Erythroblast (primary cell): ENCODE measurements around the gene EPN2.

ENCODE experiments used
- GATA1 ChIP-seq: IDR thresholded peaks from 2 replicates; pipeline ENCODE4 v1.6.1; 2011; ENCODE audit warnings: low read depth, mild to moderate bottlenecking, control low read depth, low read length, moderate library complexity
- POLR2A ChIP-seq: IDR thresholded peaks from 2 replicates; pipeline ENCODE4 v1.6.1; 2011; ENCODE audit warnings: mild to moderate bottlenecking, low read length

DNA sequence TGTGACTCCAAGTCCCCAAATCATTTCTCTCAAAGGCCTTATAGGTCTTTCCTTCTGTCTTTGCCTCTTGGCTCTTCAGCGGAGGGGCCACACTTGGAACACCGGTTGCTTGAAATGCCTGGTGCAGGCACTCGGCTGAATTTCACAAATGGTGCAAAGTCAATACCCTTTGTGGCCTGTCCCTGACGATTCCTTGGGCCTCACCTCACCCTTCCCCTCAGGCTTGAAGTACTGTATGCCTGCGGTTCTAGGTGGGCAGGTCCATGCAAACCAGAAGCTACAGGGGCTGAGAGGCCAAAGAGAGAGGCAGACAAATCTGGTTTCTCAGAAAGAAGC lies 129.4 kb downstream of the EPN2 start:
- TF ChIP-seq POLR2A (no peak), GATA1 (no peak)
